ENCODE measurements around the gene TBC1D9.
"Not testable (repeated sequence)": the region's sequence is repeated elsewhere in the genome, so short reads cannot be mapped to it uniquely, and the experiment has no call there.

DNA sequence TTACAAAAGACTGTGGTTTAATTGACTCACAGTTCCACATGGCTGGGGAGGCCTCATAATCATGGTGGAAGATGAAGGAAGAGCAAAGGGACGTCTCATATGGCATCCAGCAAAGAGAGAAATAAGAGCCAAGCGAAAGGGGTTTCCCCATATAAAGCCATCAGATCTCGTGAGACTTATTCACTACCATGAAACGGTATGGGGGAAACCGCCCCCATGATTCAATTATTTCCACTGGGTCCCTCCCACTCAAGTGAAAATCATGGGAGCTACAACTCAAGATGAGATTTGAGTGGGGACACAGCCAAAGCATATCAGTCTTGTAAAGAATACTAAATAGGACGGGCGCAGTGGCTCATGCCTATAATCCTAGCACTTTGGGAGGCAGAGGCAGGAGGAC, 9.6 kb downstream of the TBC1D9 start:
- TF ChIP-seq, protein P1, sequence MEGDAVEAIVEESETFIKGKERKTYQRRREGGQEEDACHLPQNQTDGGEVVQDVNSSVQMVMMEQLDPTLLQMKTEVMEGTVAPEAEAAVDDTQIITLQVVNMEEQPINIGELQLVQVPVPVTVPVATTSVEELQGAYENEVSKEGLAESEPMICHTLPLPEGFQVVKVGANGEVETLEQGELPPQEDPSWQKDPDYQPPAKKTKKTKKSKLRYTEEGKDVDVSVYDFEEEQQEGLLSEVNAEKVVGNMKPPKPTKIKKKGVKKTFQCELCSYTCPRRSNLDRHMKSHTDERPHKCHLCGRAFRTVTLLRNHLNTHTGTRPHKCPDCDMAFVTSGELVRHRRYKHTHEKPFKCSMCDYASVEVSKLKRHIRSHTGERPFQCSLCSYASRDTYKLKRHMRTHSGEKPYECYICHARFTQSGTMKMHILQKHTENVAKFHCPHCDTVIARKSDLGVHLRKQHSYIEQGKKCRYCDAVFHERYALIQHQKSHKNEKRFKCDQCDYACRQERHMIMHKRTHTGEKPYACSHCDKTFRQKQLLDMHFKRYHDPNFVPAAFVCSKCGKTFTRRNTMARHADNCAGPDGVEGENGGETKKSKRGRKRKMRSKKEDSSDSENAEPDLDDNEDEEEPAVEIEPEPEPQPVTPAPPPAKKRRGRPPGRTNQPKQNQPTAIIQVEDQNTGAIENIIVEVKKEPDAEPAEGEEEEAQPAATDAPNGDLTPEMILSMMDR (IDR thresholded peaks at IDR 0.05; ENCODE audit: low read depth, low read length, poor library complexity, severe bottlenecking) = not testable (repeated sequence)
- TF ChIP-seq EZH2phosphoT487 (IDR thresholded peaks at IDR 0.05; ENCODE audit: borderline replicate concordance, low read length) = not testable (repeated sequence)

All from DOHH2 (cell line).